Activated naive CD4-positive, alpha-beta T cell treated with anti-CD3 and anti-CD28 coated beads for 36 hours (primary cell): ENCODE measurements around the gene EGLN2. TPM values are rescaled to one million over a fixed set of nuclear protein-coding genes. Genes with fewer than 3 reads are reported as not detected.
"Not testable (repeated sequence)": the region's sequence is repeated elsewhere in the genome, so short reads cannot be mapped to it uniquely, and the experiment has no call there.

Source experiments
- CTCF ChIA-PET: fragments of 350-600 bp; sonication (Branson Sonifier 250); formaldehyde crosslinking; loops from one replicate; lab custom pipeline; 2021; ENCODE audit warnings: antibody characterized with exemption; lab: Charles Lee
- DNase-seq: peaks from one replicate; pipeline ENCODE4 v3.0.0-alpha.2; 2020
- H3K27ac Mint-ChIP-seq: one replicate; pipeline ENCODE4 v1.8.0; 2021; ENCODE audit warnings: mild to moderate bottlenecking, mixed read lengths
- H3K27me3 Mint-ChIP-seq: one replicate; pipeline ENCODE4 v1.8.0; 2021; ENCODE audit warnings: low read depth, mixed read lengths
- H3K36me3 Mint-ChIP-seq: one replicate; pipeline ENCODE4 v1.8.0; 2021; ENCODE audit warnings: low read depth, mixed read lengths
- H3K4me1 Mint-ChIP-seq: one replicate; pipeline ENCODE4 v1.8.0; 2021; ENCODE audit warnings: low read depth, mixed read lengths
- H3K4me3 Mint-ChIP-seq: one replicate; pipeline ENCODE4 v1.8.0; 2021; ENCODE audit warnings: mild to moderate bottlenecking, moderate library complexity, mixed read lengths
- H3K9me3 Mint-ChIP-seq: one replicate; pipeline ENCODE4 v1.8.0; 2021; ENCODE audit warnings: mixed read lengths
- intact Hi-C: fragments of 100-400 bp; cut with micrococcal nuclease; formaldehyde crosslinking; loops from one replicate; pipeline ENCODE4 v1.15.1; 2023
- total RNA-seq, 2 experiments: library from RNA; stranded (reverse); gene quantifications; one replicate each; pipeline ENCODE4 v1.2.3, GENCODE V29; 2021

EGLN2 gene
- total RNA-seq, 2 experiments from 2014 or later, result 80.0 to 83.7 TPM

DNA sequence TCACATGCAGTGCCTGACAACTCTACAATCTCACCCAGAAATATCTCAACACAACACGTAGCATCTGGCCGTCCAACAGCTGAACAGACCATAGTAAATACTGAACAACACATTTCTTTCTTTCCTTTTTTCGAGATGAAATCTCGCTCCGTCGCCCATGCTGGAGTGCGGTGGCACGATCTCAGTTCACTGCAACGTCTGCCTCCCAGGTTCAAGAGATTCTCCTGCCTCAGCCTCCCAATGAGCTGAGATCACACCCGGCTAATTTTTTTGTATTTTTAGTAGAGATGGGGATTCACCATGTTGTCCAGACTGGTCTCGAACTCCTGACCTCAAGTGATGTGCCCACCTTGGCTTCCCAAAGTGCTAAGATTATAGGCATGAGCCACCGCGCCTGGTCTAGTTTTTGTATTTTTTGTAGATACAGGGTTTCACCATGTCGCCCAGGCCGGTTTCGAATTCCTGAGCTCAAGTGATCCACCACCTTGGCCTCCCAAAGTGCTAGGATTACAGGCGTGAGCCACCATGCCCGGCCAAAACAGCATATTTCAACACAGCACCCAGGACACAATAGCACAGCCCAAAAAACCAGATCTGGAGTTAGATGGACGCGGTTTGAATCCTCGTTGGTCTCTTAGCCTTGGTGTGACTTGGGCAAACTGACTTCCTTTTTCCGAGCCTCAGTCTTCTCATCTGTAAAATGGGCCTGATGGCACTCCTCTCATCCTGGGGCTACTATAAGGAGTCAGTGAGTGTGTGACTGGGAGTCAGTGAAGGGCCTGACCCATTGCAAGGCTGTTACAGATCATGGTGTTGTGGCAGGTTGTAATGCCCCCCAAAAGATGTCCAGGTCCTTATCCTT is 28.6 kb downstream of the EGLN2 start:
- Mint-ChIP-seq H3K27me3 (no peaks in the 10 kb centered on the region), H3K4me1 (peaks cover 18% of the 10 kb centered on the region), H3K36me3 (no peaks in the 10 kb centered on the region), H3K9me3 (no peaks in the 10 kb centered on the region), H3K4me3 (no peak overlapping the region), H3K27ac (no peak overlapping the region)
- CTCF ChIA-PET, result interaction anchor here (1.3 kb wide), 1 partner anchor 193 kb away, joined by 3 read pairs; no protein-coding TSS in a partner anchor
- intact Hi-C loops, result no loop called here
- DNase-seq, result no peak

DNA sequence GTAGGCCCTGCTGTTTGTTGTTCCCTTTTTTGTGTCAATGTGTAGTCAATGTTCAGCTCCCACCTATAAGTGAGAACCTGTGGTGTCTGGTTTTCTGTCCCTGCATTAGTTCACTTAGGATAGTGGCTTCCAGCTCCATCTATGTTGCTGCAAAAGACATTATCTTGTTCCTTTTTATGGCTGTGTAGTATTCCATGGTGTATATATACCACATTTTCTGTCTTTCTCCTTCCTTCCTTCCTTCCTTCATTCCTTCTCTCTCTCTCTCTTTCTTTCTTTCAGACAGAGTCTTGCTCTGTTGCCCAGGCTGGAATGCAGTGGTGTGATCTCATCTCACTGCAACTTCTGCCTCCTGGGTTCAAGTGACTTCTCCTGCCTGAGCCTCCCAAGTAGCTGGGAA is 30.2 kb downstream of the EGLN2 start:
- no peak overlapping the region for H3K27ac Mint-ChIP-seq

DNA sequence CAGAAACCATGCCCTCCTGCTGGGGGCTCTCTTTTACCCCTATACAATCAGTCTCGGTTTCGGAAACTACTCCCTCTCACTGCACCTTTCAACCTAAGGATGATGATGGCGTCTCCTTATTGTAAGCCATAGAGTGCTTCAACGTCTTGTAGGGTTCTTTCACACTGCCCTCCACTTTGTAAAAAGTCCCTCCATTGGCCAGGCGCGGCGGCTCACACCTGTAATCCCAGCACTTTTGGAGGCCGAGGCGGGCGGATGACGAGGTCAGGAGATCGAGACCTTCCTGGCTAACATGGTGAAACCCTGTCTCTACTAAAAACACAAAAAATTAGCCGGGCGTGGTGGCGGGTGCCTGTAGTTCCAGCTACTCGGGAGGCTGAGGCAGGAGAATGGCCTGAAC is 31.8 kb downstream of the EGLN2 start:
- H3K4me1 Mint-ChIP-seq, result peaks cover 25% of the 10 kb centered on the region
- H3K36me3 Mint-ChIP-seq, DNase-seq, CTCF ChIA-PET, H3K9me3 Mint-ChIP-seq, H3K4me3 Mint-ChIP-seq, H3K27me3 Mint-ChIP-seq, intact Hi-C loops, H3K27ac Mint-ChIP-seq: not testable (repeated sequence)

More for the DNA sequence above, 30.2 kb downstream of the EGLN2 start:
- Mint-ChIP-seq H3K36me3 (no peaks in the 10 kb centered on the region), H3K4me3 (no peak overlapping the region), H3K27me3 (no peaks in the 10 kb centered on the region), H3K4me1 (peaks cover 27% of the 10 kb centered on the region), H3K9me3 (no peaks in the 10 kb centered on the region)
- no peak for DNase-seq
- intact Hi-C loops, result no loop called here
- CTCF ChIA-PET, result interaction anchor here (1.3 kb wide), 1 partner anchor 194 kb away, joined by 3 read pairs; no protein-coding TSS in a partner anchor

DNA sequence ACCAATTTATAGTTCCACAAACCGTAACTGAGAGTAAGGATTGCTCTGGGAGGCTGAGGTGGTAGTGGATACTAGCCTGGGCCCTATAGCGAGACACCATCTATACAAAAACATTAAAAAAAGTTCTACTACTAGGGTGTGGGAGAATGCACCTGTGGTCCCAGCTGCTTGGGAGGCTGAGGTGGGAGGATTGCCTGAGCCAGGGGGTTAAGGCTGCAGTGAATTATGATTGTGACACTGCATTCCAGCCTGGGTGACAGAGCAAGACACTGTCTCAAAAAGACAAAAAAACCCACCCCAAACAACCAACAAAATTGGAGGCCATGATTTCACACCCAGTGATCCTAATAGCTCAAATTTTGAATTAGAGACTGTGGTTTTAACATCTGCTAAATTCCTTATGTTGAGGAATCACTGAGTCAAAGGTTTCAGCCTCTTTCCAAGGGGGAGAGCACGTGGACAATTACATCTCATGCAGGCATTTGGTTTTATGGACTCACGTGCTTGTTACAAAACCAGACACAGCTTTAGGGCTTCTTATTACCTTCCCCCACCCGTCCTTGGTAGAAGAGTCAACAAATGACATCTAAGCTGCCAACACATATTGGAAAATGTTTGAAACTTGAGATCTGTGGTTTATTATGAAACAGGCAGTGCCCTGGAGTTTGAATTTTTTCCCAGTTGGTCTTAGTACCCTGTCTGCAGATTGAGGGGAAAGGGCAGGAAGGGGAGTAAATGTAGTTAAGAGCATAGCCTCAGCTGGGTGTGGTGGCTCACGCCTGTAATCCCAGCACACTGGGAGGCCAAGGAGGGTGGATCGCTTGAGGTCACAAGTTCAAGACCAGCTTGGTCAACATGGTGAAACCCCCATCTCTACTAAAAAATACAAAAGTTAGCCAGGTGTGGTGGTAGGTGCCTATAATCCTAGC is 32.8 kb downstream of the EGLN2 start:
- no peak overlapping the region for H3K27ac Mint-ChIP-seq
- CTCF ChIA-PET, result interaction anchor here (0.9 to 1.3 kb wide), 2 partner anchors 12 to 25 kb away, joined by 4 to 5 read pairs; no protein-coding TSS in a partner anchor

DNA sequence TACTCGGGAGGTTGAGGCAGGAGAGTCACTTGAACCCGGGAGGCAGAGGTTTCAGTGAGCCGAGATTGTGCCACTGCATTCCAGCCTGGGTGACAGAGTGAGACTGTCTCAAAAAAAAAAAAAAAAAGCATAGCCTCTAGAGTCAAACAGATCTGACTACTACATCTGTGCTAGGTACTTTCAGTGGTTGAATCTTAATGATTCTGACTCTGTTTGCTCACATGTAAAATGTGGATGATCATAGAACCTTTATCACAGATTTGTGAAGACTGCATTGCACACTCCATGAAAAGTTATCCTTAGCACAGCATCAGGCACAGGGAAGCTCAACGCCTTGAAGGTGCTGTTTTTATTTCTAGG is 33.4 kb downstream of the EGLN2 start:
- H3K27me3 Mint-ChIP-seq, H3K9me3 Mint-ChIP-seq, H3K27ac Mint-ChIP-seq, H3K4me3 Mint-ChIP-seq, DNase-seq, H3K36me3 Mint-ChIP-seq, intact Hi-C loops: not testable (repeated sequence)
- peaks cover 13% of the 10 kb centered on the region for H3K4me1 Mint-ChIP-seq
- CTCF ChIA-PET, result interaction anchor here (0.9 to 1.3 kb wide), 2 partner anchors 13 to 26 kb away, joined by 4 to 5 read pairs; no protein-coding TSS in a partner anchor

More for the DNA sequence above, 32.8 kb downstream of the EGLN2 start:
- Mint-ChIP-seq H3K27me3 (no peaks in the 10 kb centered on the region), H3K4me1 (peaks cover 19% of the 10 kb centered on the region), H3K4me3 (no peak overlapping the region), H3K9me3 (no peaks in the 10 kb centered on the region), H3K36me3 (no peaks in the 10 kb centered on the region)
- no peak for DNase-seq
- intact Hi-C loops, result no loop called here

DNA sequence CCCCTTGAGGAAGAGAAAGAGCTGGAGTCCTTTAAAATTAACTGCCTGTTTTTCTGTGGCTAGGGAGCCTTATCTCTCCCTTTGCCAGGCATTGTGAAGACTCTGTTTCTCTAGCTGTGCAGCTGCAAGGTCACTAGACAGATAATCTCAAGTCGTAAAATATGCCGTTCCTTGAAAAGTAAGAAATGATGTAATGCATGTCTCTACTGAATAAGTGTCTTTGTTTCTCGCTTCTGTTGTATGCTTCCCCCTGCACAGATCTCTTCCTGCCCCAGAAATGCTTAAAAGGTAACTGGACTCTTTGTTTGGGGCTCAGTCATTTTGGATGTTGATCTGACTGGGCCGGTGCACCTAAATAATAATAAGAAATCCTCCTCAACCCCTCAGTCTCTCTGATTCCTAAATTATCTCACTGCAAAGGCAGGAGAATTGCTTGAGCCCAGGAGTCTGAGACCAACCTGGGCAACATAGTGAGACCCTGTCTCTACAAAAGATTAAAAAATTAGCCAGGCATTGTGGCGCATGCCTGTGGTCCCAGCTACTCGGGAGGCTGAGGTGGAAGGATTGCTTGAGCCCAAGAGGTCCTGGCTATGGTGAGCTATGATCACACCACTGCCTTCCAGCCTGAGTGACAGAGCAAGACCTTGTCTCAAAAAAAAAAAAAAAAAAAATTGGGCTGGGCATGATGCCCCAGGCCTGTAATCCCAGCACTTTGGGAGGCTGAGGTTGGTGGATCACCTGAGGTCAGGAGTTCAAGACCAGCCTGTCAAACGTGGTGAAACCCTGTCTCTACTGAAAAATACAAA is 34.9 kb downstream of the EGLN2 start:
- DNase-seq, H3K27ac Mint-ChIP-seq, H3K27me3 Mint-ChIP-seq, H3K36me3 Mint-ChIP-seq, H3K9me3 Mint-ChIP-seq, intact Hi-C loops: not testable (repeated sequence)
- H3K4me3 Mint-ChIP-seq, result peak overlapping the region; percentile 41
- peaks cover 13% of the 10 kb centered on the region for H3K4me1 Mint-ChIP-seq
- CTCF ChIA-PET, result interaction anchor here (0.9 kb wide), 1 partner anchor 74 kb away, joined by 3 read pairs; no protein-coding TSS in a partner anchor

DNA sequence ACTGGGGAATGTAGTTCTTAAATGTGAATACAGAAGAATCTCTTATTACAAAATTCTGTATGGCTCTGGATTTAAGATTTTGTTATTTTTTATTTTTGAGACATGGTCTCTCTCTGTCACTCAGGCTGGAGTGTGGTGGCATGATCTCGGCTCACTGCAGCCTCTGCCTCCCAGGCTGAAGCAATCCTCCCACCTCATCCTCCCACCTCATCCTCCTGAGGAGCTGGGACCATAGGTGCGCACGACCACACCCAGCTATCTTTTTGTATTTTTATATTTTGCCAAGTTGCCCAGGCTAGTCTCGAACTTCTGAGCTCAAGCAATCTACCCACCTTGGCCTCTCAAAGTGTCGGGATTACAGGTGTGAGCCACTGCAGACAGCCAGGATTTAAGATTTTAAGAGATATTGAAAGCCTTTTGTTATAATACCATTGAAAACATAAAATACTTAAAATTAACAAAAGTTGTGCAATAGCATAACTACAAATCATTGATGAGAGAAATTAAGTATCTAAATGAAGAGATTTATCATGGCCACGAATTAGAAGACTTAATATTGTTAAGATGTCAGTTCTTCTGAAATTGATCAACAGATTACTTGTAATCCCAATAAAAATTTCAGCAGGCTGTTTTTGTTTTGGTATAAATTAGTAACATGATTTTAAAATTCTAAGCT is 37.9 kb downstream of the EGLN2 start:
- CTCF ChIA-PET, result interaction anchor here (0.7 kb wide), 1 partner anchor 411 kb away, joined by 4 read pairs; no protein-coding TSS in a partner anchor
- intact Hi-C loops, result no loop called here
- H3K4me1 Mint-ChIP-seq, result peaks cover 13% of the 10 kb centered on the region
- H3K9me3 Mint-ChIP-seq, result no peaks in the 10 kb centered on the region
- DNase-seq, result no peak
- H3K27me3 Mint-ChIP-seq, result no peaks in the 10 kb centered on the region
- H3K27ac Mint-ChIP-seq, result no peak overlapping the region
- no peak overlapping the region for H3K4me3 Mint-ChIP-seq
- H3K36me3 Mint-ChIP-seq, result no peaks in the 10 kb centered on the region

DNA sequence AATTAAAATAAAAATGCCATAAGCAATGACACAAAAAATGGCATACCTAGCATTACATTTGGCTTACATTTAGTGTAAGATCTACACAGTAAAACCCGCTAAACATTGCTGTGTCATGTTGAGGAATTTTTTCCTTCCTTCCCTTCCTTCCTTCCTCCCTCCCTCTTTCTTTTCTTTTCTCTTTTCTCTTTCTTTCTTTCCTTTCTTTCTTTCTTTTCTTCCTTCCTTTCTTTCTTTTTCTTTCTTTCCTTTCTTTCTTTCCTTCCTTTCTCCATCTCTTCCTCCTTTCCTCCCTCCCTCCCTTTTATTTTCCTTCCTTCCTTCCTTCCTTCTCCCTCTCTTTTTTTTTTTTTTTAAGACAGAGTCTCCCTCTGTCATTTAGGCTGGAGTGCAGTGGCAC is 39.5 kb downstream of the EGLN2 start:
- H3K27me3 Mint-ChIP-seq, H3K36me3 Mint-ChIP-seq, CTCF ChIA-PET, DNase-seq, H3K4me1 Mint-ChIP-seq, H3K27ac Mint-ChIP-seq, H3K4me3 Mint-ChIP-seq, H3K9me3 Mint-ChIP-seq: not testable (repeated sequence)
- intact Hi-C loops, result loop anchor here (2.0 kb wide), 1 partner anchor 34 kb away; no protein-coding TSS in a partner anchor

DNA sequence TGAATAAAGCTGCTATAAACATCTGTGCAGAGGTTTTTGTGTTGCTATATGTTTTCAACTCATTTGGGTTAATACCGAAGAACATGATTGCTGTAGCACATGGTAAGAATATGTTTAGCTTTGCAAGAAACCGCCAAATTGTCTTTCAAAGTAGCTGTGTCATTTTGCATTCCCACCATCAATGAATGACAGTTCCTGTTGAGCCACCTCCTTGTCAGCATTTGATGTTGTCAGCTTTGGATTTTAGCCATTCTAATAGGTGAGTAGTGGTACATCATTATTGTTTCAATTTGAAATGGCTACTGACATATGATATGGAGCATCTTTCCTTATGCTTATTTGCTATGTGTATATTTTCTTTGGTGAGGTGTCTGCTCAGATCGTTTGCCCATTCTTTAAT is 43.0 kb downstream of the EGLN2 start:
- H3K27me3 Mint-ChIP-seq, H3K9me3 Mint-ChIP-seq, H3K27ac Mint-ChIP-seq, CTCF ChIA-PET, H3K4me3 Mint-ChIP-seq, DNase-seq, intact Hi-C loops, H3K36me3 Mint-ChIP-seq: not testable (repeated sequence)
- peaks cover 11% of the 10 kb centered on the region for H3K4me1 Mint-ChIP-seq

DNA sequence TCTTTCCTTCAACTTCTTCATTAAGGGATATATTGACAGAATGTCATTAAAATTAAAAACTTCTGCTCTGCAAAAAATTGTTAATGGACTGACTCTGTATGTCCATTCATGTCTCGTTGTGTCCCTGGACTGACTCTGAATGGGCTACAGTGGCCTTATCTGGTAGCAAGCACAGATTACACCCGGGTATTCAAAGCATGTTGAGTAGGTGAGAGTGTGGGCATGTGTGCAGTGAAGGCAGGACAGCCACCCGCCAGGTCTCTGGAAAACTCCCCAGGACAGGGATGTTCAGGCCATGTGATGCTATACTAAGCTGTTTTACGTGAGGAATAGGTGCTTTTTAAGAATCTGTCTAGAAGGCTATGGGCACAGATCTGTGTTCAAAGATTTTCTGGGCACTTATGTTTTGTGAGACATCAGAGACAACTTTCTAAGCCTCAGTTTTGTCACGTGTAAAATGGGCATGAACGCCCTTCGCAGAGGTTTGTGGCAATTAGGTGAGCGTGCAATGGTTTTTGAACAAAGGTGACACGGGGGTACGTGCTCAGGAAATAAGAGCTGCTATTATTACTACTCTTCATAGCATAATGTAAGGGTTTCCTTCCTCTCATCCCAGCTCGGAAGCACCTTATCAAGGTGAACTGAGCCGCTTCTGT is 44.1 kb downstream of the EGLN2 start:
- H3K4me1 Mint-ChIP-seq, result peaks cover 16% of the 10 kb centered on the region
- H3K27ac Mint-ChIP-seq, result peak overlapping the region; percentile 57
- H3K27me3 Mint-ChIP-seq, H3K36me3 Mint-ChIP-seq, H3K9me3 Mint-ChIP-seq, DNase-seq, intact Hi-C loops, CTCF ChIA-PET: not testable (repeated sequence)
- peak overlapping the region; percentile 57 for H3K4me3 Mint-ChIP-seq

DNA sequence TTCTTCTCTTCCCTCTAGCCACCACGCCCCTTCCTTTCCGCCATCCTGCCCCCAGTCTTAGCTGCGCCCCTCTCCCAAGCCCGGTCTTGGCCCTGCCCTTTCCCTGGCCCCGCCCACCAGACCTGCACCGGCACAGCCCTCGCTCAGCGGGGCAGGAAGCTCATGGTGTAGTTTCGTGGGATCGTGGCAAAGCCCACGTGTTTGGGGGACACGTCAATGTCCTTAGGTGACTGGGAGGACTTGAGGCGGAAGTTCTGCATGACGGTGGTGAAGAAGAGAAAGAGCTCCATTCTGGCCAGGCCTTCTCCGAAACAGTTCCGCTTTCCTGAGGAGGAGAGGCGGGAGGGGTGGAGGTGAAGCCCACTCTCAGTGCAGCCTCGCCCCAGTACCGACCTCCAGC is 44.7 kb downstream of the EGLN2 start:
- DNase-seq, result peak; percentile 85
- H3K36me3 Mint-ChIP-seq, CTCF ChIA-PET, H3K9me3 Mint-ChIP-seq: not testable (repeated sequence)
- intact Hi-C loops, result loop anchor here (2.0 kb wide), 1 partner anchor 31 kb away; no protein-coding TSS in a partner anchor
- H3K27me3 Mint-ChIP-seq, result peaks cover 11% of the 10 kb centered on the region
- H3K4me1 Mint-ChIP-seq, result peaks cover 20% of the 10 kb centered on the region
- H3K4me3 Mint-ChIP-seq, result peak overlapping the region; percentile 57
- H3K27ac Mint-ChIP-seq, result peak overlapping the region; percentile 57
